DOHH2 (cell line): ENCODE data around the gene STEAP3.
A peak's percentile ranks its signal among the peaks of the same experiment; 100 is the strongest.

Source experiments
- H3F3A ChIP-seq: fragments of 200-600 bp; sonication (generic), shearing (Covaris generic); 2 replicates; pipeline ENCODE4 v1.6.0; 2016; ENCODE audit warnings: antibody characterized with exemption, mild to moderate bottlenecking; ENCODE audit not compliant: control insufficient read depth, insufficient read depth
- H3K27ac ChIP-seq: fragments of 200-600 bp; sonication (generic); 2 replicates; pipeline ENCODE4 v1.5.1; 2014; ENCODE audit warnings: low read depth, mild to moderate bottlenecking, low read length, moderate library complexity
- H3K27me3 ChIP-seq: fragments of 200-600 bp; sonication (generic); 2 replicates; pipeline ENCODE4 v1.6.1; 2014; ENCODE audit warnings: mild to moderate bottlenecking, low read length, mixed read lengths; ENCODE audit not compliant: control insufficient read depth
- H3K36me3 ChIP-seq: fragments of 200-600 bp; sonication (generic); 2 replicates; pipeline ENCODE4 v1.6.1; 2014; ENCODE audit warnings: mild to moderate bottlenecking, low read length, moderate library complexity, mixed read lengths; ENCODE audit not compliant: control insufficient read depth
- H3K4me1 ChIP-seq: fragments of 200-600 bp; sonication (generic); 2 replicates; pipeline ENCODE4 v1.6.1; 2014; ENCODE audit warnings: mild to moderate bottlenecking, low read length, mixed read lengths; ENCODE audit not compliant: control insufficient read depth
- H3K4me2 ChIP-seq: fragments of 200-600 bp; sonication (generic); 2 replicates; pipeline ENCODE4 v1.6.0; 2014; ENCODE audit warnings: mild to moderate bottlenecking, low read length, moderate library complexity
- H3K4me3 ChIP-seq: fragments of 200-600 bp; sonication (generic); 2 replicates; pipeline ENCODE4 v1.5.1; 2014; ENCODE audit warnings: mild to moderate bottlenecking, low read length, mixed read lengths
- H3K79me2 ChIP-seq: fragments of 200-600 bp; sonication (generic); 2 replicates; pipeline ENCODE4 v1.6.1; 2014; ENCODE audit warnings: mild to moderate bottlenecking, low read length, mixed read lengths; ENCODE audit not compliant: control insufficient read depth
- H3K9me2 ChIP-seq: fragments of 200-600 bp; sonication (generic); replicated peaks from 2 replicates; pipeline ENCODE4 v1.6.1; 2014; ENCODE audit warnings: mild to moderate bottlenecking, low read length, mixed read lengths; ENCODE audit not compliant: control insufficient read depth
- H3K9me3 ChIP-seq: fragments of 200-600 bp; sonication (generic); 2 replicates; pipeline ENCODE4 v1.6.1; 2014; ENCODE audit warnings: antibody characterized with exemption, low read length, mixed read lengths; ENCODE audit not compliant: control insufficient read depth, insufficient read depth
- H4K20me1 ChIP-seq: fragments of 200-600 bp; sonication (generic); 2 replicates; pipeline ENCODE4 v1.6.0; 2014; ENCODE audit warnings: low read depth, mild to moderate bottlenecking, antibody characterized with exemption, low read length, moderate library complexity; ENCODE audit not compliant: control insufficient read depth, insufficient read depth
- CTCF ChIP-seq: fragments of 200-600 bp; sonication (generic); IDR thresholded peaks from one replicate; pipeline ENCODE4 v1.5.1; 2014; ENCODE audit warnings: antibody characterized with exemption, mild to moderate bottlenecking, low read depth, low read length; ENCODE audit not compliant: poor library complexity, severe bottlenecking
- EZH2phosphoT487 ChIP-seq: fragments of 200-600 bp; sonication (generic); IDR thresholded peaks from 2 replicates; pipeline ENCODE4 v1.6.1; 2017; ENCODE audit warnings: borderline replicate concordance, mild to moderate bottlenecking, antibody characterized with exemption, low read length, moderate library complexity, mixed read lengths

STEAP3 gene

DNA sequence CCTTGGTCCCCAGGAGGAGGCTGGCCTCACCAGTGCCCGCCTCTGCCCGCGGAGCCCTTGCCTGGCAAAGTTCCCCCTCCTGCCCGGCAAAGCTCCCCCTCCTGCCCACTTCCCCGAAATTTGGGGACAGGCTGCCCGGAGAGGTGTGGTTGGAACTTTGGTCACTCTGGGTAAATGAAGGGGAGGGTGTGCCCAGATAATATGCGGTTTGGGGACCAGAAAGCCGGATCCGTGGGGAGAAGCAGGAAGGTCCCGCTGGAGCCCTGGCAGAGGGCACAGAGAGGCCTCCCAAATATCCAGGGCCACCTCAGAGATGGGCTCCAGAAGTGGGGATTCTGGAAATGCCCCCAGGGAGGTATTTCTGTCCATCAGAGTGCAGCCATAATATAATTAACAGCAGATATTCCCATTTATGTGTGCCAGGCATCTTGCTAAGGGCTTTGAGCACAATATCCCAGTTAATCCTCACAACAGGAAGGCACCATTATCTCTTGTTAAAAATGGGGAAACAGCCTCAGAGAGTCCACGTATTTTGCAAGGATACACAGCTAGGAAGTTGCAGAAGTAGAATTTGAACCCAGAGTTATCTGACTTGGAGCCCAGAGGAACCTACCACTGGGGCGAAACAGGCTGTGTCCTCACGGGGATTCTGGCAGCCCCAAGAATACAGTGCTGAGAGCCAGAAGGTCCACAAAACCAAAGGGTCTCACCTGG, 914 bp downstream of the STEAP3 start:
- Histone ChIP-seq H4K20me1 (no peaks in the 10 kb centered on the region), H3K4me3 (peak overlapping the region; percentile 60), H3K9me3 (no peaks in the 10 kb centered on the region), H3K79me2 (no peaks in the 10 kb centered on the region), H3K36me3 (no peaks in the 10 kb centered on the region), H3K9me2 (no peaks in the 10 kb centered on the region), H3F3A (no peaks in the 10 kb centered on the region), H3K27ac (no peak overlapping the region), H3K4me1 (peaks cover 7% of the 10 kb centered on the region), H3K27me3 (peaks cover 49% of the 10 kb centered on the region), H3K4me2 (peak overlapping the region; percentile 80)
- no peak for TF ChIP-seq EZH2phosphoT487
- no peak for TF ChIP-seq CTCF

DNA sequence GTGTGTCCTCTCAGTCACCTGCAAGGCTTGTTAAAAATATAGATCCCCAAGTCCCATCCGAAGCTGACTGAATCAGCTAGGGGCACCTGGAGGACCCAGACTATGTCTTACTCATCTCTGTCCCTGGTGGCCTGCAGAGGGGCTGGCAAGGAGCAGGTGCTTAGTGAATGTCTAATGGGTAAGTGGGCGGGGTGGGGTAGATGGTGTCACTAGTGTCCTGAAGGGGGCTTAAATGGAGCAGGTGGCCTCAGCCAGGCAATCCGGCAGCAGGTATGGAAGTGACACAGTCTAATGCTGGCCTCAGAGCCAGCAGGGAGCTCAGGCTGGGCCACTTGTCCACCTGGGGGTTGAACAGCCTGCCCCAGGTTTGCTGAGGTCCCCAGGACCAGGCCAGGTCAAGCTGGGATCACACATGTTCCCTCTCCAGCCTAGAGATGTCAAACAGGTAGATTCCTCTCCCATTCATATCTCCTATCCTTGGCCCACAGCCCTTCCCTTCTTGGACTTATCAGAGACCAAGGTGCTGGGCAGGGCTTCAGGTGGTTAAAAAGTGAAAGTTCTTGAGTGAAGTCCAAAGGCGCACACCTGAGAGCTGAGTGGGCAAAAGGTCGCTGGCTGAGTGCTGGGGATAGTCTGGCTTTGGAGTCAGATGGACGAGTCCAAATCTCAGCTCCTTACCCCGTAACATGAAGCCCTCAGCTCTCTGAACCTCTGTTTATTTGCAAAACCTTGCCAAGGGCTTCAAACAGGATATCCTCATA, 1.7 kb downstream of the STEAP3 start:
- no peaks in the 10 kb centered on the region for H3K9me2 ChIP-seq
- H3K4me2 ChIP-seq = no peak overlapping the region
- H3K79me2 ChIP-seq = no peaks in the 10 kb centered on the region
- peaks cover 49% of the 10 kb centered on the region for H3K27me3 ChIP-seq
- H3K9me3 ChIP-seq = no peaks in the 10 kb centered on the region
- H4K20me1 ChIP-seq = no peaks in the 10 kb centered on the region
- H3K4me3 ChIP-seq = no peak overlapping the region
- peaks cover 7% of the 10 kb centered on the region for H3K4me1 ChIP-seq
- H3F3A ChIP-seq = no peaks in the 10 kb centered on the region
- H3K27ac ChIP-seq = no peak overlapping the region
- no peaks in the 10 kb centered on the region for H3K36me3 ChIP-seq
- TF ChIP-seq EZH2phosphoT487 = no peak

GRCh38 chr2:119225926-119226325, 2.3 kb downstream of the STEAP3 start:
- Histone ChIP-seq H3K4me3 (no peak overlapping the region), H3K27me3 (peaks cover 47% of the 10 kb centered on the region), H4K20me1 (no peaks in the 10 kb centered on the region)

More at GRCh38 chr2:119225926-119226325, 2.3 kb downstream of the STEAP3 start:
- no peak overlapping the region for H3K4me2 ChIP-seq
- TF ChIP-seq CTCF (no peak), EZH2phosphoT487 (no peak)
- H3K9me3 ChIP-seq = no peaks in the 10 kb centered on the region
- no peaks in the 10 kb centered on the region for H3F3A ChIP-seq
- no peaks in the 10 kb centered on the region for H3K9me2 ChIP-seq
- no peak overlapping the region for H3K27ac ChIP-seq
- peaks cover 7% of the 10 kb centered on the region for H3K4me1 ChIP-seq
- no peaks in the 10 kb centered on the region for H3K36me3 ChIP-seq
- H3K79me2 ChIP-seq = no peaks in the 10 kb centered on the region
